CD4-positive, alpha-beta T cell treated with Interleukin-4 for 1 hour (primary cell): ENCODE data around the gene NAA20.

Experiments used
- DNase-seq, 2 donors: peaks; one replicate each; pipeline ENCODE4 v3.0.0-alpha.2; 2020 to 2022

NAA20 gene

DNA sequence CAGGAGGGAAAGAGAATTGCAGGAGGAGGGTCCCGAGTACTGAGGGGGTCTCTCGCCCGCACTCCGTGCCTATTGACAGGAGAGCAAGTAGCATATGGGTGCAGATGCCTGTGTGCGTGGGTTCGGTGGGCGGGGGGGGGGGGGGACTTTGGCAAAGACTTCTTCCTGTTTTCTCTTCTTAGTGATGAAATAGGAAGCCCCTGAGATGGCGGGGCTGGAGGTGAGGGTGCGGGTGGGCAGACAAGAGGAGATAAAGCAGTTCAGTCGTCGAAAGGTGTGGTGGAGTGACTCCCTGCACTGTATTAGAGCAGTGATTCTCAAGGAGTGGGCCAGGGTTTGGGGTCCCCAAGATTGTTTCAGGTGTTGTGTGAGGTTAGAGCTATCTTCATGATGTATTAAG, 3.7 kb downstream of the NAA20 start:
- no peak for DNase-seq

DNA sequence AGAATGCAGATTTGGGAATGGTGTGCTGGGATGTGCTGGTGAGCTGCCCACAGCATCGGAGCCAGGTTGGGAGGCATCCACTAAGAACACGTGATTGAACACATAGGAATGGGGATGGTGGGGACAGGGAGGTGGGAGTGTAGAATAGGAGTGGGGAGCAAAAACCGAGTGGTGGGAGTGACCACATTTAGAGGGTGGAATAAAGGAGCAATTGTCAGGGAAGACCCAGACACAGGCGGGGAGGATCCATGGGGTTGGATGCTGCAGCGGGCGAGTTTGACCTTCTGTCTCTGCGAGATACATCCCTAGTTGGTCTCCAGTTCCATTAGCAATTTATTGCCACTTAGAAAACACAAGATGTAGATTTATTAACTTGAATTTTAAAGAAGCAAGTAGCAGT, 4.7 kb downstream of the NAA20 start:
- DNase-seq: no peak

DNA sequence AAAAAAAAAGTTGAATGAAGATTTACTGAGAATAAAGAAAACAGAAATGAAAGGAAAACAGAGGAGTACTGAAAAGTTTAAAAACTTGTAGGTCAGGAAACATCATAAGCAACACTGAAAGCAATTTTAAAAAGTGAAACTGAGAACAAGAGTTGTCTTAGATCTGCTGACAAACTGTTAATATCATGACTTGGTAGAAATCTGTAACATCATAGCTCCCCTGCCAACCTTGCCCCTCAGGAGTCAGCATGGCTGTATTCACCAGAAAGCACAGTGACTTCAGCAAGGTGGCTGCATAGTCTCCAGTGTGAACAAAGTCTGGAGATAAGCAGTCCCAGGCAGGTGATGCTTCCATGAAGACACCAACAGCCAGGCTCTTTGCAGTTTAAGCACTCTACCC, 5.3 kb downstream of the NAA20 start:
- DNase-seq: no peak

DNA sequence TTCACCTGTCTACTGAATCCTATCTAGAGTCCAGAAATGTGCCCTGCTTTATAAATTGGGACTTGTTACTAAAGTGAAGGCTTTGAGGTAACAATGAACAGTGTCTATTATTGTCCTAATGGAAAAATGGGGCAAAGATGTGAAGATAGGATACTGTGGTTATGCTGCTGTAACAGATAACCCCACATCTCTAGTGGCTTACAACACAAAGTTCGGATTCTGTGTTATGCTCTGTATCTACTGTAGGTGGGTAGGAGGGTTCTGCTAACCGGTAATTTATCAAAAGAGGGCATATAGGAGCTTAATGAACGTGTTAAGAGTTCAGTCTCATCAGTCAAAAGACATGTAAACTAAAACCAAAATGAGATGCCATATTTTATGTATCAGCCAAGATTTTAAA, 6.2 kb downstream of the NAA20 start:
- DNase-seq: no peak

- no peak for DNase-seq
Measured at GRCh38 chr20:20024942-20025341, 7.8 kb downstream of the NAA20 start.

- no peak for DNase-seq
Measured at GRCh38 chr20:20027284-20027683, 10.1 kb downstream of the NAA20 start.

DNA sequence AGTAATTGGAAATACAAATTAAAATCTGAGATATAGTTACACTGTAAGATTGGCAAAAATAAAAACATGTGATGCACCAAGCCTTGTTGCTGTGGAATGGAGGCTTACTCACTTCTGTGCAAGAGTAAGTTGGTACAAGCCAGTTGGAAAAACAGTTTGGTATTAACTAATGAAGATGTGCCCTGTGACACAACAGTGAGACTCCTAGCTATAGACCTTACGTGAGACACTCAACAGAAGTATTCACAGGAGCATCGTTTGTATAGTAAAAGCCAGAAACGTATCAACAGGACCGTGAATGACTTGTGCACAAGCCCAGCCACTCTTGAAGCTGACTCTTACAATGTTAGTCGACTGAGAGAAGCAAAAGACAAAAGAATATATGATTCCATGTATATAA, 14.6 kb downstream of the NAA20 start:
- DNase-seq: no peak

DNA sequence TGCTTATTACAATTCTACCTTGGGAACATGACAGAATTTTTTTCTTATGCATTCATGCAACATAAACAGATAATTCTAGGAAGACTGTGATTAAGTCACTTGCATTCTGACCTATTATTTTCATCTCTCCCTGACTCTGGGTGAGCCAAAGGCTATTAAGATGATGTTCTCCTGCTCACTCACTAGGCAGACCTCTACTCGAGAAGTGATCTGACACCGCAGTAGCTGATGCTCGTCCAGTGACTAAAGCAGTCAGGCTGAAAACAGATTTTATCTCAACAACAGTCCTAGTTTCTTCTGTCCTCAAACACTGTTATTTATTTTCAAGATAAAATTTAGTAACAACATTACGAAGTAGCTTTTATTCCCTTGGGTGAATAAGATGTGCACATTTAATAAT, 17.3 kb downstream of the NAA20 start:
- no peak for DNase-seq

DNA sequence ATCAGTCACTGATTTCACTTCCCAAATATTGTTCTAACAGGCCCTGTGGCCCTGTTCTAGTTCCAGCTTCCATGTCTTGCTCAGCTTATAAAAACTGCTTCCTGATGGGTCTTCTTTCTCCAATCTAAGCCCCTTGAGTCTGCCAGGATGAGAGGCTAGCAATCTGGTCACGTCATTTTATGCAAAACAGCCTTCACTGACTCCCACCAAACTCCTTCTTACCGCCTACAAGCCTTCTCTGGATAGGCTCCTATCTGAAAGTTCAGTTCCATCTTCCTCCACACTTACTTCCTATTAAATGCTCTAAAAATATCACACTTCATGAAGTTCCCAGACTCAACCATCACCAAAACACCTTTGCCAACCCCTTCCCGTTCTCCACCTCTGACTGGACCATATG, 19.6 kb downstream of the NAA20 start:
- no peak for DNase-seq

GRCh38 chr20:20037960-20038359, 20.8 kb downstream of the NAA20 start:
- no peak for DNase-seq

- DNase-seq: no peak
Measured at GRCh38 chr20:20038586-20038985, 21.4 kb downstream of the NAA20 start.

DNA sequence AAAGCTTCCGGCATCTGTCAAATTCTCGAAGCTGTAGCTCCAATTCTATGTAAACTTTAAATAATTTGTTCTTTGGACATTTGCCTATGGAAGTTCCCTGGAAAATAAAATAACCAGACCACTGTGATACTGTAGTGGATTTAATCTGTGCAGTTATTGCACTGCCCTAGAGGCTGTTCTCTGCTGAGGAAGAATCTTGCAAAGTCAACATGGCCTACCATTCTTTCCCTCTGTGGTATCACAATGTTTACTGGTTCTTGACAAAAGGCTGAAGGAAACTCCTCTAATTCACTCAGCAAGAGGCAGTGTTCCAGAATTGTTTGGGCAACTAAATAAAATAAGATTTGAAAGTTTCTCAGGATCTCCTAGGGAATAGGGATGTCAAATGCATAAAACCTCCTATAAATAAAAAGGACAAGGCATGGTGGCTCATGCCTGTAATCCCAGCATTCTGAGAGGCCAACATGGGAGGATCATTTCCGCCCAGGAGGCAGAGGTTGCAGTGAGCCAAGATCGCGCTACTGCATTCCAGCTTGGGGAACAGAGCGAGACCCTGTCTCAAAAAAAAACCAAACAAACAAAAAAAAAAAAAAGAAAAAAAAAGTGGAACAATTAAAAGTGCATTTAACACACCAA, 22.7 kb downstream of the NAA20 start:
- DNase-seq: no peak

DNA sequence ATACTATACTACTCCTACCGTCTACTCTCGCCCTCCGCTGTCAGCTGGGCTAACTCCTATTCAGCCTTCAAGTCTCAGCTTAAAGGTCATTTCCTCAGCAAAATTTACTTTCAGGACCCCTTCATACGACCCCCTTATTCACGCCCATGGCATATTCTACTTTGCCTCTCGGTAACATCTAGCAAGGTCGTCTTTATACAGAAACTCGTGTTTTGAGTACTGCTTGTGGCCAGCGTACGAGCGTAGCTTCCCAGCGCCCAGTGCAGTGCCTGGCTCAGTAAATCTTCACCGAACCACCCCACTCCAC, 34.6 kb downstream of the NAA20 start:
- no peak for DNase-seq

GRCh38 chr20:20052074-20052970, 35.2 kb downstream of the NAA20 start, which contains the start of the genes CFAP61 and CRNKL1:
CFAP61 (plus strand) TSS chr20:20052532; CDS start chr20:20056654, 4,122 bp downstream.
CRNKL1 (minus strand) TSS chr20:20052466; CDS start chr20:20052342, 124 bp downstream.
- DNase-seq: peak; percentile 97

DNA sequence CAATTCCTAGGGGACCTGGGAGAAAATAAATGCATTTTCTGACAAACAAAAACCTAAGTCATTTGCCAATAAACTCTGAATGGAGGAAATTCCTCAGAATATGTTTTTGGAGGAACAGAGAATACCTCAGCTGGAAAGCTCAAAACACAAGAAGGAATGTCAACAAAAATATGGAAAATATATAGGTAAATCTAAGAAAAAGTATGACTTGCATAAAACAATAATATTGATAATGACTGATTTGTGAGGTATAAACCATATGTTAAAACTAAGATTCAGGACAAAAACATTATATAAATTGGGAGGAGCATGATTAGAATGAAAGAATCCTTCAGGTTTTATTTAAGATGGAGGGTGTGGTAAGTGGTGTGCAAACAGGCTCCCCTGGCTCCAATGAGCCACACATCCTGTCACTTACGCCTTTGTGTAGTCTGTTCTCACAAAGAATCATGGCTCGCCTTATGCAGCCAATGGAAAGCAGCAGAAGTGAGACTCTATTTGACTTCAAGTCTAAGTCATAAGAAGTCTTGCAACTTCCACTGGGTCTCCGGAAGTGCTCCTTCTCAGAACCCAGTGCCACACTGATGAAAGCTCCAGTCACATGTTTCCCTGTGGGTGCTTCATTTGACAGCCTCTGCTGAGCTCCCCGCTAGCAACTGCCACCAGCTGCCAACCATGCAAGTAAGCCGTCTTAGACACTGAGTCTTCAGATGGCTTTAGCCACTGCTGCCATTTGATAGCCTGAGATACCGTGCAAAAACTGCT, 43.3 kb downstream of the NAA20 start:
- no peak for DNase-seq

- DNase-seq: no peak
Measured at GRCh38 chr20:20063941-20064702, 47.0 kb downstream of the NAA20 start.

- DNase-seq: no peak
Measured at GRCh38 chr20:20065361-20065760, 48.2 kb downstream of the NAA20 start.

GRCh38 chr20:20070871-20071726, 53.9 kb downstream of the NAA20 start:
- no peak for DNase-seq

DNA sequence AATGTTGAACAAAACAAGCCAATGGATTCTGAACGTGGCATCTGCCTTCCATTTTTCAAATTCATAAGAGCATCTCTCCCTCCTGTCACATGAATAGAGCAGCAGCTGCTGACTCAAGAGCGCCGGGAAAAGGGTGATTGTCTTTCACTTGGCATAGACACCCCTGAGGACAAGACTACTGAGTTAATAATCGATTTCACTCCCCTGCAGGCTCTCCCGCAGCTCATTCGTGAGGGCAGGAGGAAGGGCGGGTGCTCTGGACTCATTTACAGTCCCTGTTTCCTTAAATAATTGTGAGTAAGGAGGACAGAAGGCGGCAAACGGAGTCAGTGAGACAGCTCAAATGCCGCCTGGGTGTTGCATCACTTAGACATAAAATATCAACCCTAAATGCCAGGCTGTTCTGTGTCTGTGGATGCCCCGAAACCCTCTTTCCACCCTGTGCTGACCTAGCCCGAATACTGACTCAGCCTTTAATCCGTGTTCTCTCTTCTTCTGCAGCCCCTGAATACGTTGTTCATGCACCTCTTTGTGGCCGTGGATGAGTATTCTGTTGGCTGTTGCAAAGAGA, 56.7 kb downstream of the NAA20 start:
- DNase-seq: no peak

DNA sequence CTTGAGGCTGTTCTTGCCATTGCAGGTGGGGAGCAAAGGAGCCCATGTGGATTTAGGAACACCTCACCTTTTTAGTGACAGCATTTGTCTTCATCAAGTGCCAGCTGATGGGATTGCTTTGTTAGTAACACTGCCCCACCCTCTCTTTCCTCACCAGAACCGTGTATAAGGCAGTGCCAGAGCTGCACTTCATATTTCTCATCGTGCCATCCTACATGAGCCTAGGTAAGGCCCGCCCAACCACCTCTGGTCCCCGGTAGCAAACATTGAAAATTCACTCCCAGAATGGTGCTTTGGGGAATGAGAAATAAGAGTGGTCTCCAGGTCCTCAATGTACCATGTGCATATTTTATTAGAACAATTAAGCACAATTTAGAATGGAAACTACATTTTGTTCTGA, 57.9 kb downstream of the NAA20 start:
- no peak for DNase-seq

DNA sequence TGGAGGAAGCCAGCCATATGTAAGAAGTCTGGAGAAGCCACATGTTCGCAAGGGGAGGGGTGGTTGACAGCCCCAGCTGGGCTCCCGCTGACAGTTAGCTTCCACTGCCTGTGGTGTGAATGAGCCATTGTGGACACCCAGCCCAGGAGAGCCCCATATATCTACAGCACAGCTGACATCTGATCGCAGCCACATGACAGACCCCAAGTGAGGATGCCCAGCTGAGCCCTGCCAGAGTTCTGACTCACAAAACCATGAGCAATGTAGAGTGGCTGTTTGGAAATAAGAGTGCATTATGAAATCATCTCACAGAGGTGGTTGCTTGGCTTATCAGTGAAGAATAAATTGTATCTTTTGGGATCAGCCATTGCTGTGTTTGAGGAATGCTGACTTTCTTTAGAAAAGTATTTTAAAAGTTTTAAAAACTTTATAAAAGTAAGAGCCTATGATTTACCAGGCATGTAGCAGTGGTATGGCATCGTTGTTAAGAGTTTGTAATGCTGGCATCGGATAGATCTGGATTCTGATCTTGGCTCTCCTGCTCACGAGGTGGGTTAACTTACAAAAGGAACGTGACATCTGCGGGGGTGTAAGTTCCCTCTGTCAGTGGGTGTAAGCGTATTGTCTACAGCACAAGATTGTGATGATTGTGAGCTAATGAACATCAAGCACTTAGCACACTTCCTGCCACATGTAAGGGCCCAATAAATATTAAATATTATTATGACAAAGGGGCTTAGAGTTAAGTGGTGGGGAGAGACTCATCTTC, 59.3 kb downstream of the NAA20 start:
- DNase-seq: no peak
